IMR-90 (cell line): ENCODE results near the gene ATP13A2. TPM values are rescaled to one million over a fixed set of nuclear protein-coding genes. Genes with fewer than 3 reads are reported as not detected.

ENCODE experiments used
- ATAC-seq: fragments of 200-7000 bp; cut with Tn5 transposase; 2 replicates; pipeline ENCODE4 v1.9.1; 2020; ENCODE audit warnings: low read depth, mild to moderate bottlenecking, moderate library complexity
- BruUV-seq: library from RNA; stranded (reverse); fragments of 400-500 nt; replicated peaks from 2 replicates; lab custom pipeline; 2021; lab: Mats Ljungman, UMichigan
- CTCF ChIA-PET: fragments of 300-600 bp; formaldehyde crosslinking; extraction: SDS; loops from one replicate; lab custom pipeline; 2021; ENCODE audit warnings: antibody characterized with exemption; lab: Yijun Ruan, JAX
- POLR2A ChIA-PET: fragments of 300-600 bp; sonication (Branson Sonifier 250); formaldehyde crosslinking; loops from one replicate; lab custom pipeline; 2022; ENCODE audit warnings: antibody characterized with exemption; ENCODE audit not compliant: unreplicated experiment; lab: Charles Lee
- DNase-seq: peaks from one replicate; pipeline ENCODE4 v3.0.0; 2013
- H2AFZ ChIP-seq: replicated peaks from 2 replicates; pipeline ENCODE3; 2013; ENCODE audit warnings: low read length, mild to moderate bottlenecking; ENCODE audit not compliant: poor library complexity
- H2AK5ac ChIP-seq: 2 replicates; pipeline ENCODE4 v1.6.1; 2013; ENCODE audit warnings: low read depth, low read length, inconsistent platforms
- H2AK9ac ChIP-seq: replicated peaks from 2 replicates; pipeline ENCODE3; 2013; ENCODE audit warnings: mild to moderate bottlenecking, low read depth, low read length, moderate library complexity; ENCODE audit not compliant: poor library complexity
- H2BK120ac ChIP-seq: 2 replicates; pipeline ENCODE4 v1.6.1; 2013; ENCODE audit warnings: low read depth, low read length, inconsistent platforms
- H2BK15ac ChIP-seq: 3 replicates; pipeline ENCODE4 v1.6.1; 2013; ENCODE audit warnings: low read depth, low read length, inconsistent platforms
- H2BK20ac ChIP-seq: 2 replicates; pipeline ENCODE4 v1.6.1; 2013; ENCODE audit warnings: low read depth, mild to moderate bottlenecking, inconsistent platforms, low read length, moderate library complexity
- H2BK5ac ChIP-seq: 2 replicates; pipeline ENCODE4 v1.6.1; 2013; ENCODE audit warnings: mild to moderate bottlenecking, low read depth, low read length, inconsistent platforms; ENCODE audit not compliant: poor library complexity, severe bottlenecking
- H3K14ac ChIP-seq: replicated peaks from 2 replicates; pipeline ENCODE4 v1.6.1; 2013; ENCODE audit warnings: low read depth, low read length, inconsistent platforms
- H3K18ac ChIP-seq: 2 replicates; pipeline ENCODE4 v1.6.1; 2013; ENCODE audit warnings: low read depth, low read length, control low read depth
- H3K23ac ChIP-seq: 2 replicates; pipeline ENCODE4 v1.6.1; 2013; ENCODE audit warnings: low read depth, low read length, inconsistent platforms
- H3K27ac ChIP-seq: 2 replicates; pipeline ENCODE4 v1.5.1; 2013; ENCODE audit warnings: mild to moderate bottlenecking, control low read depth, low read length; ENCODE audit not compliant: insufficient read depth
- H3K27me3 ChIP-seq: 2 replicates; pipeline ENCODE4 v1.6.1; 2013; ENCODE audit warnings: low read length; ENCODE audit not compliant: control insufficient read depth, insufficient read depth
- H3K36me3 ChIP-seq: 2 replicates; pipeline ENCODE4 v1.6.1; 2013; ENCODE audit warnings: low read length, mixed read lengths; ENCODE audit not compliant: control insufficient read depth, insufficient read depth
- H3K4ac ChIP-seq: 2 replicates; pipeline ENCODE4 v1.6.1; 2013; ENCODE audit warnings: low read depth, low read length, inconsistent platforms
- H3K4me1 ChIP-seq: 2 replicates; pipeline ENCODE4 v1.6.1; 2013; ENCODE audit warnings: low read length, mixed read lengths; ENCODE audit not compliant: control insufficient read depth, insufficient read depth
- H3K4me2 ChIP-seq: 2 replicates; pipeline ENCODE4 v1.6.1; 2013; ENCODE audit warnings: low read depth, mild to moderate bottlenecking, control low read depth, low read length, moderate library complexity
- H3K4me3 ChIP-seq: 2 replicates; pipeline ENCODE4 v1.5.1; 2013; ENCODE audit warnings: low read depth, mild to moderate bottlenecking, control low read depth, low read length, moderate library complexity; ENCODE audit not compliant: insufficient read depth
- H3K56ac ChIP-seq: 2 replicates; pipeline ENCODE4 v1.6.1; 2013; ENCODE audit warnings: low read length, inconsistent platforms; ENCODE audit not compliant: insufficient read depth; ENCODE audit errors: extremely low read depth
- H3K79me1 ChIP-seq, 2 experiments: 2 replicates each; pipeline ENCODE4 v1.6.1; 2013; ENCODE audit warnings: low read length in 2 of 2, inconsistent platforms in 1 of 2, low read depth in 1 of 2
- H3K9ac ChIP-seq: 2 replicates; pipeline ENCODE4 v1.6.1; 2013; ENCODE audit warnings: low read depth, low read length, control low read depth
- H3K9me1 ChIP-seq: 2 replicates; pipeline ENCODE4 v1.6.1; 2013; ENCODE audit warnings: low read length, inconsistent platforms; ENCODE audit not compliant: insufficient read depth
- H3K9me3 ChIP-seq: 2 replicates; pipeline ENCODE4 v1.6.1; 2013; ENCODE audit warnings: low read length; ENCODE audit not compliant: control insufficient read depth, insufficient read depth
- H4K20me1 ChIP-seq: 2 replicates; pipeline ENCODE4 v1.6.1; 2013; ENCODE audit warnings: low read length, inconsistent platforms; ENCODE audit not compliant: insufficient read depth
- H4K5ac ChIP-seq: 2 replicates; pipeline ENCODE4 v1.6.1; 2013; ENCODE audit warnings: mild to moderate bottlenecking, low read depth, low read length, control low read depth
- H4K8ac ChIP-seq, 2 experiments: 2 replicates each; pipeline ENCODE4 v1.6.1; 2013; ENCODE audit warnings: low read depth in 2 of 2, low read length in 2 of 2, control low read depth in 1 of 2, inconsistent platforms in 1 of 2
- H4K91ac ChIP-seq: 2 replicates; pipeline ENCODE4 v1.6.1; 2013; ENCODE audit warnings: low read depth, low read length, inconsistent platforms; ENCODE audit not compliant: insufficient read depth
- BHLHE40 ChIP-seq: fragments of 150-350 bp; IDR thresholded peaks from 2 replicates; pipeline ENCODE4 v1.6.1; 2016; ENCODE audit warnings: mild to moderate bottlenecking, low read depth, low read length
- CTCF ChIP-seq: conservative IDR thresholded peaks from 2 replicates; pipeline ENCODE4 v1.5.1; 2012; ENCODE audit warnings: mild to moderate bottlenecking, low read depth, low read length, improper control_type of control experiment
- FOS ChIP-seq: fragments of 150-350 bp; IDR thresholded peaks from 2 replicates; pipeline ENCODE4 v1.6.1; 2016; ENCODE audit warnings: low read depth, low read length
- NFE2L2 ChIP-seq: fragments of 150-350 bp; IDR thresholded peaks from 2 replicates; pipeline ENCODE4 v1.6.1; 2016; ENCODE audit warnings: low read depth, mild to moderate bottlenecking, low read length
- POLR2A ChIP-seq: IDR thresholded peaks from 2 replicates; pipeline ENCODE4 v1.6.1; 2012; ENCODE audit warnings: mild to moderate bottlenecking, low read depth, low read length
- RAD21 ChIP-seq: IDR thresholded peaks from 2 replicates; pipeline ENCODE4 v1.6.1; 2012; ENCODE audit warnings: low read length, improper control_type of control experiment
- RCOR1 ChIP-seq: IDR thresholded peaks from 2 replicates; pipeline ENCODE4 v1.6.1; 2012; ENCODE audit warnings: mild to moderate bottlenecking, low read length, improper control_type of control experiment; ENCODE audit not compliant: insufficient replicate concordance
- SMC3 ChIP-seq: fragments of 150-350 bp; IDR thresholded peaks from 2 replicates; pipeline ENCODE4 v1.6.1; 2016; ENCODE audit warnings: low read depth, mild to moderate bottlenecking, antibody characterized with exemption, low read length, moderate library complexity
- WGBS, 2 experiments: methylation state at CpG; one replicate each; pipeline versions ENCODE4 v1.1.5 to v1.1.7; 2013; ENCODE audit warnings: missing lambda C conversion rate in 2 of 2; ENCODE audit not compliant: insufficient read length in 1 of 2; ENCODE audit errors: extremely low coverage in 2 of 2; 5-methylcytosine and 5-hydroxymethylcytosine counted together
- dilution Hi-C: fragments of 300-500 bp; cut with HindIII; formaldehyde crosslinking; loops from one replicate; pipeline ENCODE4 v1.14.3; 2018; ENCODE audit warnings: low sequenced_read_pairs; ENCODE audit not compliant: unreplicated experiment
- in situ Hi-C: fragments of 300-500 bp; cut with MboI; formaldehyde crosslinking; loops from 3 replicates; pipeline ENCODE4 v1.14.3; 2019; ENCODE audit warnings: low sequenced_read_pairs, inconsistent platforms, mixed read lengths
- intact Hi-C: fragments of 100-400 bp; cut with micrococcal nuclease; formaldehyde crosslinking; loops from 2 replicates; pipeline ENCODE4 v1.10.0; 2022
- polyA plus RNA-seq, 3 experiments: library from polyadenylated mRNA; depleted of rRNA; stranded (reverse); fragments of >200 nt; gene quantifications; 2 replicates each; pipeline ENCODE4 v1.2.3, GENCODE V29; 2012; ENCODE audit warnings: low replicate concordance in 1 of 3
- total RNA-seq: library from RNA; depleted of rRNA; stranded (reverse); fragments of >200 nt; gene quantifications from 2 replicates; pipeline ENCODE4 v1.2.3, GENCODE V29; 2012

ATP13A2 gene
- total and polyA plus RNA-seq, 2 of the 4 experiments (the other 2 are of a cell fraction) = 5.7 to 18.9 TPM

GRCh38 chr1:16983649-16984048 is 28.1 kb downstream of the ATP13A2 start:
- no peak overlapping the region for H3K56ac ChIP-seq
- POLR2A ChIA-PET = no interaction called here
- H3K4ac ChIP-seq = no peak overlapping the region
- CTCF ChIA-PET = no interaction called here
- intact Hi-C loops (no loop called here), in situ Hi-C loops (no loop called here), dilution Hi-C loops (no loop called here)
- peaks cover 12% of the 10 kb centered on the region for H3K36me3 ChIP-seq
- no peak for ATAC-seq
- no peak overlapping the region for H4K5ac ChIP-seq
- no peaks in the 10 kb centered on the region for H3K27me3 ChIP-seq
- H3K14ac ChIP-seq = no peak overlapping the region
- H3K4me3 ChIP-seq = no peak overlapping the region
- no CpG with 5 or more reads among the region's 4 CpGs for WGBS, 2 experiments
- H4K91ac ChIP-seq = no peak overlapping the region
- H3K9ac ChIP-seq = no peak overlapping the region
- DNase-seq = no peak
- no peak overlapping the region for H2AFZ ChIP-seq
- no peak overlapping the region for H2BK5ac ChIP-seq
- H2BK120ac ChIP-seq = no peak overlapping the region
- H2AK9ac ChIP-seq = peak overlapping the region; percentile 15
- H2BK15ac ChIP-seq = no peak overlapping the region
- H4K20me1 ChIP-seq = no peaks in the 10 kb centered on the region; the same call in 1 of the 2 replicates
- H3K9me1 ChIP-seq = no peaks in the 10 kb centered on the region
- H2AK5ac ChIP-seq = no peak overlapping the region
- no peak overlapping the region for H3K4me2 ChIP-seq
- no peaks in the 10 kb centered on the region for H3K9me3 ChIP-seq
- no peak overlapping the region for H4K8ac ChIP-seq
- no peak overlapping the region for H2BK20ac ChIP-seq
- peaks cover 9% of the 10 kb centered on the region; the same call in 1 of the 2 replicates for H3K4me1 ChIP-seq
- H3K23ac ChIP-seq = no peak overlapping the region
- no peaks in the 10 kb centered on the region; a peak in 1 of 4 replicates for H3K79me1 ChIP-seq
- no peak overlapping the region for H3K27ac ChIP-seq
- BruUV-seq = no TSS peak
- TF ChIP-seq RAD21 = no peak
- no peak for TF ChIP-seq CTCF
- TF ChIP-seq SMC3 = no peak
- no peak for TF ChIP-seq BHLHE40
- TF ChIP-seq POLR2A = no peak
- no peak for TF ChIP-seq NFE2L2
- no peak for TF ChIP-seq RCOR1
- TF ChIP-seq FOS = no peak
- no peak overlapping the region for H3K18ac ChIP-seq
